GM18508 (cell line): ENCODE measurements around the gene ISL2.

Source experiments
- ATAC-seq: cut with Tn5 transposase; IDR thresholded peaks from one replicate; pipeline ENCODE4 v1.9.1; 2021; ENCODE audit warnings: moderate number of reproducible peaks; ENCODE audit not compliant: insufficient read depth, unreplicated experiment

Gene ISL2

GRCh38 chr15:76327191-76328105 is 9.1 kb upstream of the ISL2 start:
- no peak for ATAC-seq

GRCh38 chr15:76328106-76328696 is 8.4 kb upstream of the ISL2 start:
- ATAC-seq, result no peak

GRCh38 chr15:76328958-76329357 is 7.6 kb upstream of the ISL2 start:
- no peak for ATAC-seq

GRCh38 chr15:76330080-76330680 is 6.4 kb upstream of the ISL2 start:
- no peak for ATAC-seq

- no peak for ATAC-seq
Observed at GRCh38 chr15:76332796-76333195, 3.8 kb upstream of the ISL2 start.

GRCh38 chr15:76333309-76333708 is 3.3 kb upstream of the ISL2 start:
- ATAC-seq, result no peak

- no peak for ATAC-seq
Observed at GRCh38 chr15:76333720-76334437, 2.7 kb upstream of the ISL2 start.

GRCh38 chr15:76334438-76335306 is 1.9 kb upstream of the ISL2 start:
- no peak for ATAC-seq

GRCh38 chr15:76335307-76336253 is 993 bp upstream of the ISL2 start:
- ATAC-seq, result no peak

GRCh38 chr15:76337059-76337695 is 604 bp downstream of the ISL2 start:
- no peak for ATAC-seq

- no peak for ATAC-seq
Observed at GRCh38 chr15:76337696-76338485, 1.3 kb downstream of the ISL2 start.

GRCh38 chr15:76338486-76339304 is 2.1 kb downstream of the ISL2 start:
- ATAC-seq, result no peak

- ATAC-seq, result no peak
Observed at GRCh38 chr15:76339305-76340197, 3.0 kb downstream of the ISL2 start.

GRCh38 chr15:76340198-76340802 is 3.7 kb downstream of the ISL2 start:
- ATAC-seq, result no peak

- no peak for ATAC-seq
Observed at GRCh38 chr15:76340803-76341365, 4.3 kb downstream of the ISL2 start.
